Activated naive CD8-positive, alpha-beta T cell treated with anti-CD3 and anti-CD28 coated beads, Interleukin-2, amount 10 ng/mL, durations not matched to agents 7 days and 5 days (primary cell): Measurements from ENCODE around the gene TBX1. TPM values are rescaled to one million over a fixed set of nuclear protein-coding genes. Genes with fewer than 3 reads are reported as not detected.
"Not testable (repeated sequence)": the region's sequence is repeated elsewhere in the genome, so short reads cannot be mapped to it uniquely, and the experiment has no call there.

Source experiments
- ATAC-seq: fragments of 150-1000 bp; cut with Tn5 transposase; one replicate; pipeline ENCODE4 v1.10.0; 2021; ENCODE audit warnings: low read depth, moderate library complexity
- POLR2A ChIA-PET: fragments of 350-600 bp; sonication (Branson Sonifier 250); formaldehyde crosslinking; loops from one replicate; lab custom pipeline; 2021; ENCODE audit warnings: antibody characterized with exemption; lab: Charles Lee
- DNase-seq: peaks from one replicate; pipeline ENCODE4 v3.0.0; 2021
- H3K27ac Mint-ChIP-seq: one replicate; pipeline ENCODE4 v1.8.0; 2022; ENCODE audit warnings: mild to moderate bottlenecking, mixed read lengths
- H3K27me3 Mint-ChIP-seq: one replicate; pipeline ENCODE4 v1.8.0; 2022; ENCODE audit warnings: mild to moderate bottlenecking, moderate library complexity, mixed read lengths
- H3K36me3 Mint-ChIP-seq: one replicate; pipeline ENCODE4 v1.8.0; 2021; ENCODE audit warnings: mild to moderate bottlenecking, mixed read lengths
- H3K4me1 Mint-ChIP-seq: one replicate; pipeline ENCODE4 v1.8.0; 2021; ENCODE audit warnings: mixed read lengths
- H3K4me3 Mint-ChIP-seq: one replicate; pipeline ENCODE4 v1.8.0; 2022; ENCODE audit warnings: mild to moderate bottlenecking, moderate library complexity, mixed read lengths
- H3K9me3 Mint-ChIP-seq: one replicate; pipeline ENCODE4 v1.8.0; 2021; ENCODE audit warnings: mixed read lengths
- total RNA-seq, 2 experiments: library from RNA; stranded (reverse); gene quantifications; one replicate each; pipeline ENCODE4 v1.2.3, GENCODE V29; 2021

Gene TBX1
- total RNA-seq, 2 experiments from 2014 or later: 0.37 to 0.47 TPM

- ATAC-seq: no peak
- POLR2A ChIA-PET: no interaction called here
- H3K4me3 Mint-ChIP-seq: no peak overlapping the region
- no peak for DNase-seq
- peaks cover 10% of the 10 kb centered on the region for H3K36me3 Mint-ChIP-seq
- H3K27me3 Mint-ChIP-seq: no peaks in the 10 kb centered on the region
- no peak overlapping the region for H3K27ac Mint-ChIP-seq
- H3K4me1 Mint-ChIP-seq: no peaks in the 10 kb centered on the region
- H3K9me3 Mint-ChIP-seq: no peaks in the 10 kb centered on the region
Measured at GRCh38 chr22:19787849-19788141, 27.2 kb downstream of the TBX1 start.

- Mint-ChIP-seq H3K27ac (no peak overlapping the region), H3K36me3 (peaks cover 13% of the 10 kb centered on the region), H3K9me3 (no peaks in the 10 kb centered on the region), H3K27me3 (no peaks in the 10 kb centered on the region), H3K4me1 (no peaks in the 10 kb centered on the region), H3K4me3 (no peak overlapping the region)
- POLR2A ChIA-PET: no interaction called here
- DNase-seq: no peak
- no peak for ATAC-seq
Measured at GRCh38 chr22:19788661-19789225, 28.2 kb downstream of the TBX1 start.

- POLR2A ChIA-PET: no interaction called here
- peaks cover 17% of the 10 kb centered on the region for H3K36me3 Mint-ChIP-seq
Measured at GRCh38 chr22:19789406-19789805, 28.8 kb downstream of the TBX1 start.

GRCh38 chr22:19789828-19790227, 29.2 kb downstream of the TBX1 start:
- no peak overlapping the region for H3K4me3 Mint-ChIP-seq
- peaks cover 1% of the 10 kb centered on the region for H3K4me1 Mint-ChIP-seq
- no peaks in the 10 kb centered on the region for H3K27me3 Mint-ChIP-seq
- POLR2A ChIA-PET: no interaction called here
- peaks cover 17% of the 10 kb centered on the region for H3K36me3 Mint-ChIP-seq
- DNase-seq (no peak), ATAC-seq (no peak)
- no peaks in the 10 kb centered on the region for H3K9me3 Mint-ChIP-seq
- no peak overlapping the region for H3K27ac Mint-ChIP-seq

More at GRCh38 chr22:19789406-19789805, 28.8 kb downstream of the TBX1 start:
- no peak overlapping the region for H3K27ac Mint-ChIP-seq
- no peaks in the 10 kb centered on the region for H3K9me3 Mint-ChIP-seq
- no peak overlapping the region for H3K4me3 Mint-ChIP-seq
- no peaks in the 10 kb centered on the region for H3K27me3 Mint-ChIP-seq
- no peak for ATAC-seq
- H3K4me1 Mint-ChIP-seq: peaks cover 1% of the 10 kb centered on the region
- DNase-seq: no peak

GRCh38 chr22:19791243-19791642, 30.7 kb downstream of the TBX1 start:
- H3K9me3 Mint-ChIP-seq: no peaks in the 10 kb centered on the region
- POLR2A ChIA-PET: interaction anchor here (0.6 kb wide), 1 partner anchor 98 kb away, joined by 4 read pairs; no protein-coding TSS in a partner anchor
- no peak overlapping the region for H3K27ac Mint-ChIP-seq
- ATAC-seq (no peak), DNase-seq (no peak)
- no peaks in the 10 kb centered on the region for H3K27me3 Mint-ChIP-seq
- H3K4me1 Mint-ChIP-seq: peaks cover 1% of the 10 kb centered on the region
- no peak overlapping the region for H3K4me3 Mint-ChIP-seq
- peaks cover 17% of the 10 kb centered on the region for H3K36me3 Mint-ChIP-seq

GRCh38 chr22:19791894-19792293, 31.3 kb downstream of the TBX1 start:
- Mint-ChIP-seq H3K4me1 (peaks cover 1% of the 10 kb centered on the region), H3K9me3 (no peaks in the 10 kb centered on the region), H3K4me3 (no peak overlapping the region), H3K27me3 (no peaks in the 10 kb centered on the region), H3K27ac (no peak overlapping the region), H3K36me3 (peaks cover 17% of the 10 kb centered on the region)
- no peak for ATAC-seq
- POLR2A ChIA-PET: no interaction called here
- DNase-seq: no peak

GRCh38 chr22:19792383-19792896, 31.9 kb downstream of the TBX1 start:
- H3K27ac Mint-ChIP-seq, H3K27me3 Mint-ChIP-seq, POLR2A ChIA-PET: not testable (repeated sequence)

GRCh38 chr22:19793161-19793560, 32.6 kb downstream of the TBX1 start:
- POLR2A ChIA-PET: no interaction called here
- Mint-ChIP-seq H3K4me1 (peaks cover 1% of the 10 kb centered on the region), H3K4me3 (no peak overlapping the region), H3K27me3 (no peaks in the 10 kb centered on the region), H3K9me3 (no peaks in the 10 kb centered on the region), H3K27ac (no peak overlapping the region), H3K36me3 (peaks cover 17% of the 10 kb centered on the region)
- ATAC-seq (no peak), DNase-seq (no peak)

More at GRCh38 chr22:19792383-19792896, 31.9 kb downstream of the TBX1 start:
- H3K36me3 Mint-ChIP-seq: peaks cover 17% of the 10 kb centered on the region
- H3K4me3 Mint-ChIP-seq, DNase-seq, H3K4me1 Mint-ChIP-seq, ATAC-seq, H3K9me3 Mint-ChIP-seq: not testable (repeated sequence)

- Mint-ChIP-seq H3K4me3 (no peak overlapping the region), H3K36me3 (peaks cover 17% of the 10 kb centered on the region), H3K27me3 (no peaks in the 10 kb centered on the region), H3K4me1 (peaks cover 1% of the 10 kb centered on the region), H3K27ac (no peak overlapping the region), H3K9me3 (no peaks in the 10 kb centered on the region)
- POLR2A ChIA-PET: no interaction called here
- DNase-seq: no peak
- ATAC-seq: no peak
Measured at GRCh38 chr22:19793661-19794310, 33.2 kb downstream of the TBX1 start.

- peaks cover 12% of the 10 kb centered on the region for H3K36me3 Mint-ChIP-seq
- DNase-seq (no peak), ATAC-seq (no peak)
- H3K27me3 Mint-ChIP-seq: no peaks in the 10 kb centered on the region
- no peak overlapping the region for H3K4me3 Mint-ChIP-seq
- H3K9me3 Mint-ChIP-seq: no peaks in the 10 kb centered on the region
- H3K4me1 Mint-ChIP-seq: peaks cover 1% of the 10 kb centered on the region
- POLR2A ChIA-PET: no interaction called here
- H3K27ac Mint-ChIP-seq: no peak overlapping the region
Measured at GRCh38 chr22:19795617-19796008, 35.0 kb downstream of the TBX1 start.

GRCh38 chr22:19796160-19796559, 35.6 kb downstream of the TBX1 start:
- DNase-seq: no peak
- peaks cover 1% of the 10 kb centered on the region for H3K4me1 Mint-ChIP-seq
- no peaks in the 10 kb centered on the region for H3K9me3 Mint-ChIP-seq
- peaks cover 12% of the 10 kb centered on the region for H3K36me3 Mint-ChIP-seq
- H3K4me3 Mint-ChIP-seq: no peak overlapping the region
- POLR2A ChIA-PET: no interaction called here
- H3K27me3 Mint-ChIP-seq: no peaks in the 10 kb centered on the region
- ATAC-seq: no peak
- no peak overlapping the region for H3K27ac Mint-ChIP-seq

- Mint-ChIP-seq H3K27me3 (no peaks in the 10 kb centered on the region), H3K9me3 (no peaks in the 10 kb centered on the region), H3K4me3 (no peak overlapping the region), H3K4me1 (peaks cover 1% of the 10 kb centered on the region), H3K36me3 (peaks cover 11% of the 10 kb centered on the region), H3K27ac (no peak overlapping the region)
- ATAC-seq (no peak), DNase-seq (no peak)
- POLR2A ChIA-PET: no interaction called here
Measured at GRCh38 chr22:19797086-19798002, 36.8 kb downstream of the TBX1 start.

GRCh38 chr22:19798003-19798665, 37.6 kb downstream of the TBX1 start:
- ATAC-seq: no peak
- peaks cover 1% of the 10 kb centered on the region for H3K4me1 Mint-ChIP-seq
- POLR2A ChIA-PET: no interaction called here
- H3K27me3 Mint-ChIP-seq: no peaks in the 10 kb centered on the region
- H3K9me3 Mint-ChIP-seq: no peaks in the 10 kb centered on the region
- no peak overlapping the region for H3K27ac Mint-ChIP-seq
- no peak overlapping the region for H3K4me3 Mint-ChIP-seq
- no peak for DNase-seq
- peaks cover 7% of the 10 kb centered on the region for H3K36me3 Mint-ChIP-seq
